Endothelial cell (in vitro differentiated cells): ENCODE measurements around the gene CREB5. TPM values are rescaled to one million over a fixed set of nuclear protein-coding genes. Genes with fewer than 3 reads are reported as not detected.

ENCODE experiments used
- DNase-seq: peaks from one replicate; pipeline ENCODE4 v3.0.0; 2021; ENCODE audit warnings: low spot score
- H3K27ac Mint-ChIP-seq: one replicate; pipeline ENCODE4 v1.8.0; 2021; ENCODE audit warnings: mixed read lengths, inconsistent platforms; ENCODE audit not compliant: unreplicated experiment
- H3K27me3 Mint-ChIP-seq: one replicate; pipeline ENCODE4 v1.8.0; 2021; ENCODE audit warnings: mild to moderate bottlenecking, moderate library complexity, mixed read lengths, inconsistent platforms; ENCODE audit not compliant: unreplicated experiment
- H3K36me3 Mint-ChIP-seq: one replicate; pipeline ENCODE4 v1.8.0; 2021; ENCODE audit warnings: mild to moderate bottlenecking, low read depth, mixed read lengths, inconsistent platforms; ENCODE audit not compliant: unreplicated experiment
- H3K4me1 Mint-ChIP-seq: one replicate; pipeline ENCODE4 v1.8.0; 2021; ENCODE audit warnings: mild to moderate bottlenecking, mixed read lengths, inconsistent platforms; ENCODE audit not compliant: unreplicated experiment
- H3K4me3 Mint-ChIP-seq: one replicate; pipeline ENCODE4 v1.8.0; 2021; ENCODE audit warnings: mild to moderate bottlenecking, mixed read lengths, inconsistent platforms; ENCODE audit not compliant: unreplicated experiment
- H3K9me3 Mint-ChIP-seq: one replicate; pipeline ENCODE4 v1.8.0; 2021; ENCODE audit warnings: mixed read lengths, inconsistent platforms; ENCODE audit not compliant: unreplicated experiment
- CTCF ChIP-seq: fragments of 200-600 bp; sonication (generic); IDR thresholded peaks from one replicate; pipeline ENCODE4 v1.5.0; 2021; ENCODE audit warnings: antibody characterized with exemption; ENCODE audit not compliant: unreplicated experiment
- total RNA-seq: library from RNA; stranded (reverse); fragmentation: NEBNext Ultra II Directional; extraction: Animal tissue kit (Norgen Biotek cat#: 25700); gene quantifications from one replicate; pipeline ENCODE4 v1.2.1, GENCODE V29; 2021; ENCODE audit not compliant: unreplicated experiment

The CREB5 gene
- total RNA-seq, 1 donor from 2014 or later: 5.6 TPM

GRCh38 chr7:28808796-28809533, 396.6 kb downstream of the CREB5 start:
- peak; percentile 27 for DNase-seq
- Mint-ChIP-seq H3K9me3 (no peaks in the 10 kb centered on the region), H3K27me3 (no peaks in the 10 kb centered on the region), H3K36me3 (no peaks in the 10 kb centered on the region), H3K27ac (no peak overlapping the region), H3K4me3 (no peak overlapping the region), H3K4me1 (no peaks in the 10 kb centered on the region)
- no peak for TF ChIP-seq CTCF

- Mint-ChIP-seq H3K9me3 (no peaks in the 10 kb centered on the region), H3K27me3 (no peaks in the 10 kb centered on the region), H3K4me1 (no peaks in the 10 kb centered on the region), H3K4me3 (no peak overlapping the region), H3K36me3 (no peaks in the 10 kb centered on the region), H3K27ac (no peak overlapping the region)
- no peak for TF ChIP-seq CTCF
- no peak for DNase-seq
Observed at GRCh38 chr7:28811008-28811407, 398.7 kb downstream of the CREB5 start.

- Mint-ChIP-seq H3K36me3 (no peaks in the 10 kb centered on the region), H3K4me3 (no peak overlapping the region), H3K9me3 (no peaks in the 10 kb centered on the region), H3K4me1 (no peaks in the 10 kb centered on the region), H3K27me3 (no peaks in the 10 kb centered on the region), H3K27ac (no peak overlapping the region)
- TF ChIP-seq CTCF: no peak
- no peak for DNase-seq
Observed at GRCh38 chr7:28811701-28812430, 399.5 kb downstream of the CREB5 start.

GRCh38 chr7:28812616-28813015, 400.3 kb downstream of the CREB5 start:
- no peaks in the 10 kb centered on the region for H3K4me1 Mint-ChIP-seq
- no peaks in the 10 kb centered on the region for H3K9me3 Mint-ChIP-seq
- no peak for DNase-seq
- no peak overlapping the region for H3K27ac Mint-ChIP-seq
- no peaks in the 10 kb centered on the region for H3K27me3 Mint-ChIP-seq
- TF ChIP-seq CTCF: no peak
- no peaks in the 10 kb centered on the region for H3K36me3 Mint-ChIP-seq
- H3K4me3 Mint-ChIP-seq: no peak overlapping the region
